Midbrain (tissue), 1 donor: ENCODE data around the gene RNF31.
"Not testable (repeated sequence)": the region's sequence is repeated elsewhere in the genome, so short reads cannot be mapped to it uniquely, and the experiment has no call there.

Source experiments
- DNase-seq: peaks from one replicate; lab custom pipeline; 2025; lab: John Stamatoyannopoulos, UW

The RNF31 gene

DNA sequence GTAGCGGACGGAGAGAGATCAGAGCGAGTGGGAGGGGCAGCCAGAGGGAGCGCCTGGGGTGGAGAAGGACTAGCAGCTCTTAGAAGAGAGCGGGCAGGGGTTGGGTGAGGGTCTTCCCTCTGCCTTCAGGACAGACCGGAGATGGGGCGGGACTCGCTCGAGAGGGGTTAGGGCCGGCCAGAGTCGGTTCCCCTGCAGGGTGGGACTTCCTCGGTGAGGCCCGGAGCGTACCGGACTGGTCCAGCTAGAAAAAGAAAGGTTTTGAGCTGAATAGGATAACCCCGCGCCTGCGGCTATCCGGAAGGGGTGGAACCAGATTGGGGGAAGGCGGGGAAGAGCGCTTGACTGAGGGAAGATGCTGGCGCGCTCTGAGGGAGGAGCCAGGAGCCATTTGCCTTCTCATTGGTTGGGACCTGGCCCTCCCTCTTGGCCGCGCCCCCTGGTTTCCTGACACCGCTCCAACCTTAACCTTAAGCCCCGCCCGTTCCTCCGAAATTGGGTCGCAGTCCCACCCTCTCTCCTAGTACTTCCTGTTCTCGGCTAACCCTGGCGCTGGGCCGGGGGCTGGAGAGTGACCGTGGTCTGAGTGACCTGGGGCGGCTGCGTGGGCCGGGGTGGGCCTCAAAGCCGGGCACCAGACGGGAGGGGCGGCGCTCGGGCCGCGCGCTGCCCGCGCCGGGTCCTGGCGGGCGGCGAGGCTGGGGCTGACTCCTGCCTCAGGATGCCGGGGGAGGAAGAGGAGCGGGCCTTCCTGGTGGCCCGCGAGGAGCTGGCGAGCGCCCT lies at the start of gene RNF31:
Gene RNF31, plus strand, starts transcription at position 521 of the 783 bp plus-strand sequence. Its CDS starts 201 bp downstream, at position 722.
- peak; percentile 99 for DNase-seq

DNA sequence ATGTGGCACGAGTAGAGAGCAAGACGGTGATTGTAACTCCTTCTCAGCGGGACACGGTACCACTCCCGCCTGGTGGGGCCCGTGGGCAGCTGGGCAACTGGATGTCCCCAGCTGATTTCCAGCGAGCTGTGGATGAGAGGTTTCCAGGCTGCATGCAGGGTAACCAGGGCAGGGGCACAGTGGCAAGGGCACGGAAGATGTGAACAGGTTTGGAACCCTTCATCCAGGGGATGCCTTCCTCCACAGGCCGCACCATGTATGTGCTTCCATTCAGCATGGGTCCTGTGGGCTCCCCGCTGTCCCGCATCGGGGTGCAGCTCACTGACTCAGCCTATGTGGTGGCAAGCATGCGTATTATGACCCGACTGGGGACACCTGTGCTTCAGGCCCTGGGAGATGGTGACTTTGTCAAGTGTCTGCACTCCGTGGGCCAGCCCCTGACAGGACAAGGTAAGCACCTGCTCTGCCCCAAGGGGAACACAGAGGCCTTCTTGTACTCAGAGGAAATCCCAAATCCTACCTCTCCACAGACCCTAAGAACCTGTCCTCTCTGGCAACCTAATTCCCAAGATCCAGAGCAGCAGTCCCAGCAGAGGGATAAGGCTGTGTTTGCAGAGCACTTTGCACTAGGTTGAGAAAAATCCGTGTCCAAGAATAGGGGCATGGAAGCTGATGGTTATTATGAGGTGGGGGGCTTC lies 48.9 kb upstream of the RNF31 start:
- no peak for DNase-seq

DNA sequence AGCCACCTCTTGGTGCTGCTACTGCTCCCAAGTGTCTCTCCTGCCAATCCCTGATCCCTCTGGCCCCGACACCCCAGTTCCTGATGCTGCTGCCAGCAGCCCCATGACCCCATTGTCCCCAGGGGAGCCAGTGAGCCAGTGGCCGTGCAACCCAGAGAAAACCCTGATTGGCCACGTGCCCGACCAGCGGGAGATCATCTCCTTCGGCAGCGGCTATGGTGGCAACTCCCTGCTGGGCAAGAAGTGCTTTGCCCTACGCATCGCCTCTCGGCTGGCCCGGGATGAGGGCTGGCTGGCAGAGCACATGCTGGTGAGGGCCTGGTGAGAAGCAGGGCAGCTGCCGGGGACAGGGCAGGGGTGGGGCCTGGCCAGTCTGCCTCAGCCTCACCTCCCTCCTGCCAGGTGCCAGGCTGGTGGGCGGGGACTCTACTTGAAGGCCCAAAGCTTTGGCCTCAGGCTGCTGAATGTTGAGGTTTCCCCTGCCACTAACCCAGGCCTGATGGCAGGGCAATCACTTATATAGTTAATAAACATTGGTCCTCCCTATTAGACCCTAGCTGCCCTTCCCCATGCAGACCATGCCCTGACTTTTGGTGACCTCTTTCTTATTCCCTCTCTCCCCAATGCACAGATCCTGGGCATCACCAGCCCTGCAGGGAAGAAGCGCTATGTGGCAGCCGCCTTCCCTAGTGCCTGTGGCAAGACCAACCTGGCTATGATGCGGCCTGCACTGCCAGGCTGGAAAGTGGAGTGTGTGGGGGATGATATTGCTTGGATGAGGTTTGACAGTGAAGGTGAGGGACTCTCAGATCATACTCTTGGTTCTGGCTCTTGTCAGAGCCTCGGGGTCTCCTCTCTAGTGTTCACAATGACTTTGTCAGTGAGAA lies 48.1 kb upstream of the RNF31 start:
- no peak for DNase-seq

GRCh38 chr14:24100197-24100981 lies 46.9 kb upstream of the RNF31 start:
- DNase-seq = no peak

DNA sequence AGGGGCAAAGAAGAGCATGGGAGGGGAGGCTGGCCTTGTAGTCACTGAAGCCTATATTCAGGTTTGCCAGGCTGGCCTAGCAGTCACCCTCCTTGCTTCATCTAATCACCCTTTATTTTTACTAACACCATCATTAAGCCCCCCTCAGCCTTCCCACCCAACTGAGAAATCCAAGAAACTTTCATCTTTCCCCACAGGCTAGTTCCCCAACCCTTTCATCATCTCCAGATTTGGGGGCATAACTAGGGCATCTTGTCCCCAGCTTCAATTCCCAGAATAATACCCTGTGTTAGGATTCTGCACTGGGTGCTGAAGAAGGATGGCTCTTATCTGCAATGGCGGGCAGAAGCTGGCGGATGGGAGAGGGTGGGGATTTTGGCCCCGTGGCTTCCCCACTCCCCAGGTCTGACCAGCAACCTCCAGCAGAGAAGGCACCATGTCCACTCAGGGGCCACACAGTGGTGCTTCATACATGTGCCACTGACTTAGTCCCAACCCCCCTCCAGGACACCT lies 46.3 kb upstream of the RNF31 start:
- no peak for DNase-seq

- DNase-seq = no peak
Measured at GRCh38 chr14:24102357-24103048, 44.8 kb upstream of the RNF31 start.

DNA sequence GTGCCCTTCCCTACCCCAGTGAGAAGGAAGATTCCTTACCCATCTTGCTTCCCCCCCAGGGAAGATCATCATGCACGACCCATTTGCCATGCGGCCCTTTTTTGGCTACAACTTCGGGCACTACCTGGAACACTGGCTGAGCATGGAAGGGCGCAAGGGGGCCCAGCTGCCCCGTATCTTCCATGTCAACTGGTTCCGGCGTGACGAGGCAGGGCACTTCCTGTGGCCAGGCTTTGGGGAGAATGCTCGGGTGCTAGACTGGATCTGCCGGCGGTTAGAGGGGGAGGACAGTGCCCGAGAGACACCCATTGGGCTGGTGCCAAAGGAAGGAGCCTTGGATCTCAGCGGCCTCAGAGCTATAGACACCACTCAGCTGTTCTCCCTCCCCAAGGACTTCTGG lies 43.8 kb upstream of the RNF31 start:
- no peak for DNase-seq

DNA sequence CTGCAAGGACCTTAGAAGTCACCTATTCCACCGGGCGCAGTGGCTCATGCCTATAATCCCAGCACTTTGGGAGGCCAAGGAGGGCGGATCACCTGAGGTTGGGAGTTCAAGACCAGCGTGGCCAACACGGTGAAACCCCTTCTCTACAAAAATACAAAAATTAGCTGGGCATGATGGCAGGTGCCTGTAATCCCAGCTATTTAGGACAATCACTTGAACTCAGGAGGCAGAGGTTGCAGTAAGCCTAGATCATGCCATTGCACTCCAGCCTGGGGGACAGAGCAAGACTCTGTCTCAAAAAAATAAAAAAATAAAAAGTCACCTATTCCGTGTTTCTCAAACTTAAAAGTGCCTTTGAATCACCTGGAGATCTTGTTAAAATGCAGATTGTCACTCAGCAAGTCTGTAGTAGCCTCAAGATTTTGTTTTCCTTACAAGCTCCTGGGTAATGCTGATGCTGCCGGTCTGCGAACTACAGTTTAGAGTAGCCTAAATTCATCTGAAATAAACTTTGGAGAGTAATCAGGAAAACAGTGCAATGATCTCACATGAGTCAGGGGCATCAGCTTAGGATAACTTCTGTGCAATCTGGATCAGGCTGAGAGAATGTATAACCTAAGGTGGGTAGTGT lies 41.6 kb upstream of the RNF31 start:
- DNase-seq = not testable (repeated sequence)

GRCh38 chr14:24106672-24107271 lies 40.5 kb upstream of the RNF31 start:
- DNase-seq = no peak

GRCh38 chr14:24108336-24108874 lies 38.9 kb upstream of the RNF31 start:
- no peak for DNase-seq

GRCh38 chr14:24110060-24110459 lies 37.2 kb upstream of the RNF31 start:
- no peak for DNase-seq

- no peak for DNase-seq
Measured at GRCh38 chr14:24110523-24110922, 36.8 kb upstream of the RNF31 start.

DNA sequence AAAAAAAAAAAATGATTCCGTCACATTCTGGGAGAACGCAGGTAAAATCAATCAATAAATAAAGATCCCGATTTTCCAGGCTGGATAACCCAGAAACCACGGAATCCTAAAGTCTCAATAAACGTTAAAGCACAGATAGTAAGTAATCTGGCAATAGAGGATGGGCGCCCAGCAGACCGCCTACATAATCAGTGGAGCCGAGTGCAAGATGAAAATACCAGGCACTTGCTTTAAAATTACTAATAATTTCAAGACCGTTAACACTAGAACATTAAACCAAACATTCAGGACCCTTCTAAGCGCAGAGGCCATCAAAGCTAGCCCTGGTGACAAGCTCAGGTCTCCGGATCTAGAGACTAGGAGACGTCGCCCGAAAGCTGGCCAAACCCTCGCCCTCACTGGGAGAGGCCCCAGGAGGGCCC lies 33.9 kb upstream of the RNF31 start:
- DNase-seq = no peak

- peak; percentile 92 for DNase-seq
Measured at GRCh38 chr14:24113801-24114531, 33.3 kb upstream of the RNF31 start.

GRCh38 chr14:24114532-24115421 lies 32.5 kb upstream of the RNF31 start, which contains the start of the genes DCAF11 and NRL:
TSS of gene DCAF11 (plus strand) at chr14:24114777. CDS start at chr14:24115595, 818 bp downstream.
TSS of gene NRL (minus strand) at chr14:24114949. CDS start at chr14:24082848, 32,101 bp downstream.
- DNase-seq = peak; percentile 99

DNA sequence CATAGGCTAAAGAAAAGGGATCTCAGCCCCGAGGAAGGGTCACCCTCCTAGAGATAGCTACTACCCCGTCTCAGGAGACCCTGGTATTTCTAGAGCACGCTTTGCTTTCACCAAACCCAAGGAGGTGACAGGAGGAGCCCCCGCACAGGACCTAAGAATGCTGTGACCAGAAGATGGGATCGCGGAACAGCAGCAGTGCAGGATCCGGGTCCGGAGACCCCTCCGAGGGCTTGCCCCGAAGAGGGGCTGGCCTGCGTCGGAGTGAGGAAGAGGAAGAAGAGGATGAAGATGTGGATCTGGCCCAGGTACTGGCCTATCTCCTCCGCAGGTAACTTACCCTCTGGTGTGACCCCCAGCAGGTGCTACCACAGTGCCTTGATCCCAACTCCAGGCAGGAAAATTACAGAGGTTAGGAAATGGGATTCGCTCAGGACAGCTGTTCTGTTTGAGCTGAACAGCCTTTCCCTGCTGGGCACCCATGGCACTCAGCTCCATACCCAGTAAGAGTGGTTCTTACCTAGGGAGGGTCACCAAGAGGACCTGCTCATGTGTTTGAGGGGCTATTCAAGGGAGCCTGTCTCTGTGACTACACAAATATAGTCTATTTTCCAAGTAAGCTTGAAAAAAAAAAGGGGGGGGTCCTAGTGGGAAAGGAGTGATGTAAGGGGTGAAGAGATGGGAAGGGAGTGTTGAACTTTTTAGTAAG lies 31.7 kb upstream of the RNF31 start:
- DNase-seq = no peak
